Type B pancreatic cell (in vitro differentiated cells): Measurements from ENCODE around the gene PRICKLE2. TPM values are rescaled to one million over a fixed set of nuclear protein-coding genes. Genes with fewer than 3 reads are reported as not detected.

Source experiments
- DNase-seq: peaks from one replicate; pipeline ENCODE4 v3.0.0; 2021; ENCODE audit warnings: mixed read lengths; ENCODE audit not compliant: unreplicated experiment; ENCODE audit errors: extremely low spot score
- H3K27ac Mint-ChIP-seq: 2 replicates; pipeline ENCODE4 v1.8.0; 2021; ENCODE audit warnings: mild to moderate bottlenecking, mixed read lengths
- H3K27me3 Mint-ChIP-seq: 2 replicates; pipeline ENCODE4 v1.8.0; 2021; ENCODE audit warnings: mixed read lengths
- H3K36me3 Mint-ChIP-seq: 2 replicates; pipeline ENCODE4 v1.8.0; 2021; ENCODE audit warnings: mixed read lengths
- H3K4me1 Mint-ChIP-seq: one replicate; pipeline ENCODE4 v1.8.0; 2021; ENCODE audit warnings: mixed read lengths; ENCODE audit not compliant: unreplicated experiment
- H3K4me3 Mint-ChIP-seq: 2 replicates; pipeline ENCODE4 v1.8.0; 2021; ENCODE audit warnings: mild to moderate bottlenecking, mixed read lengths
- H3K9me3 Mint-ChIP-seq: 2 replicates; pipeline ENCODE4 v1.8.0; 2021; ENCODE audit warnings: mixed read lengths
- CTCF ChIP-seq: fragments of 200-600 bp; sonication (generic); conservative IDR thresholded peaks from 2 replicates; pipeline ENCODE4 v1.5.0; 2021; ENCODE audit warnings: antibody characterized with exemption, mild to moderate bottlenecking
- total RNA-seq: library from RNA; stranded (reverse); gene quantifications from 2 replicates; pipeline ENCODE4 v1.2.1, GENCODE V29; 2021; ENCODE audit warnings: low replicate concordance

The PRICKLE2 gene
- total RNA-seq, 1 donor from 2014 or later: 23.6 TPM

GRCh38 chr3:64203969-64204908 lies 21.0 kb downstream of the PRICKLE2 start:
- Mint-ChIP-seq H3K4me3 (no peak overlapping the region), H3K9me3 (peaks cover 4% of the 10 kb centered on the region), H3K4me1 (peaks cover 32% of the 10 kb centered on the region), H3K36me3 (peaks cover 3% of the 10 kb centered on the region), H3K27ac (no peak overlapping the region), H3K27me3 (no peaks in the 10 kb centered on the region)
- no peak for DNase-seq
- no peak for TF ChIP-seq CTCF

GRCh38 chr3:64203216-64203615 lies 22.1 kb downstream of the PRICKLE2 start:
- TF ChIP-seq CTCF: no peak
- Mint-ChIP-seq H3K36me3 (peaks cover 9% of the 10 kb centered on the region), H3K27me3 (no peaks in the 10 kb centered on the region), H3K4me3 (no peak overlapping the region), H3K9me3 (peaks cover 4% of the 10 kb centered on the region), H3K27ac (no peak overlapping the region), H3K4me1 (peaks cover 31% of the 10 kb centered on the region)
- DNase-seq: no peak

- peaks cover 13% of the 10 kb centered on the region for H3K4me1 Mint-ChIP-seq
- no peak overlapping the region for H3K4me3 Mint-ChIP-seq
- H3K36me3 Mint-ChIP-seq: peaks cover 20% of the 10 kb centered on the region
- peaks cover 7% of the 10 kb centered on the region for H3K9me3 Mint-ChIP-seq
- H3K27ac Mint-ChIP-seq: no peak overlapping the region
- TF ChIP-seq CTCF: no peak
- DNase-seq: no peak
- no peaks in the 10 kb centered on the region for H3K27me3 Mint-ChIP-seq
These were observed 25.3 kb downstream of the PRICKLE2 start for GRCh38 chr3:64199932-64200331.

- no peak overlapping the region for H3K27ac Mint-ChIP-seq
- H3K9me3 Mint-ChIP-seq: peaks cover 4% of the 10 kb centered on the region
- no peaks in the 10 kb centered on the region for H3K4me1 Mint-ChIP-seq
- DNase-seq: no peak
- no peaks in the 10 kb centered on the region for H3K27me3 Mint-ChIP-seq
- TF ChIP-seq CTCF: no peak
- peaks cover 29% of the 10 kb centered on the region for H3K36me3 Mint-ChIP-seq
- H3K4me3 Mint-ChIP-seq: no peak overlapping the region
These were observed 28.9 kb downstream of the PRICKLE2 start for GRCh38 chr3:64196236-64196929.

- DNase-seq: no peak
- TF ChIP-seq CTCF: no peak
- H3K4me1 Mint-ChIP-seq: no peaks in the 10 kb centered on the region
- peaks cover 4% of the 10 kb centered on the region for H3K9me3 Mint-ChIP-seq
- no peak overlapping the region for H3K27ac Mint-ChIP-seq
- no peaks in the 10 kb centered on the region for H3K27me3 Mint-ChIP-seq
- peaks cover 32% of the 10 kb centered on the region for H3K36me3 Mint-ChIP-seq
- no peak overlapping the region for H3K4me3 Mint-ChIP-seq
These were observed 29.5 kb downstream of the PRICKLE2 start for GRCh38 chr3:64195789-64196188.
